SU-DHL-6 (cell line): ENCODE measurements around the gene RAP1GAP2.

Experiments used
- EZH2phosphoT487 ChIP-seq: fragments of 200-600 bp; sonication (generic), shearing (Covaris generic); conservative IDR thresholded peaks from 2 replicates; pipeline ENCODE4 v1.6.1; 2018; ENCODE audit warnings: mild to moderate bottlenecking, antibody characterized with exemption, low read length, moderate library complexity, mixed read lengths
- TF ChIP-seq, protein P1 (sequence below): fragments of 200-600 bp; sonication (generic); IDR thresholded peaks from one replicate; pipeline ENCODE4 v1.5.1; 2017; ENCODE audit warnings: antibody characterized with exemption, mild to moderate bottlenecking, low read length, moderate library complexity; ENCODE audit not compliant: insufficient read depth, poor library complexity, severe bottlenecking

- TF ChIP-seq, protein P1, sequence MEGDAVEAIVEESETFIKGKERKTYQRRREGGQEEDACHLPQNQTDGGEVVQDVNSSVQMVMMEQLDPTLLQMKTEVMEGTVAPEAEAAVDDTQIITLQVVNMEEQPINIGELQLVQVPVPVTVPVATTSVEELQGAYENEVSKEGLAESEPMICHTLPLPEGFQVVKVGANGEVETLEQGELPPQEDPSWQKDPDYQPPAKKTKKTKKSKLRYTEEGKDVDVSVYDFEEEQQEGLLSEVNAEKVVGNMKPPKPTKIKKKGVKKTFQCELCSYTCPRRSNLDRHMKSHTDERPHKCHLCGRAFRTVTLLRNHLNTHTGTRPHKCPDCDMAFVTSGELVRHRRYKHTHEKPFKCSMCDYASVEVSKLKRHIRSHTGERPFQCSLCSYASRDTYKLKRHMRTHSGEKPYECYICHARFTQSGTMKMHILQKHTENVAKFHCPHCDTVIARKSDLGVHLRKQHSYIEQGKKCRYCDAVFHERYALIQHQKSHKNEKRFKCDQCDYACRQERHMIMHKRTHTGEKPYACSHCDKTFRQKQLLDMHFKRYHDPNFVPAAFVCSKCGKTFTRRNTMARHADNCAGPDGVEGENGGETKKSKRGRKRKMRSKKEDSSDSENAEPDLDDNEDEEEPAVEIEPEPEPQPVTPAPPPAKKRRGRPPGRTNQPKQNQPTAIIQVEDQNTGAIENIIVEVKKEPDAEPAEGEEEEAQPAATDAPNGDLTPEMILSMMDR = no peak
- TF ChIP-seq EZH2phosphoT487 = no peak
These were observed 73.4 kb downstream of the RAP1GAP2 start for GRCh38 chr17:2869604-2870003.
